Fibroblast of lung (primary cell): ENCODE results near the gene MACROD2. TPM values are rescaled to one million over a fixed set of nuclear protein-coding genes. Genes with fewer than 3 reads are reported as not detected.
"Not testable (repeated sequence)": the region's sequence is repeated elsewhere in the genome, so short reads cannot be mapped to it uniquely, and the experiment has no call there.

Experiments used
- DNase-seq, 2 donors: peaks; one replicate each; pipeline versions ENCODE4 v3.0.0 to v3.0.0-alpha.2; 2010; ENCODE audit warnings: low read depth in 2 of 2
- H2AFZ ChIP-seq: 2 replicates; pipeline ENCODE4 v1.5.1; 2012; ENCODE audit warnings: low read length, control low read depth, inconsistent platforms
- H3K27ac ChIP-seq: 2 replicates; pipeline ENCODE4 v1.5.1; 2011; ENCODE audit warnings: low read length, control low read depth; ENCODE audit not compliant: insufficient read depth
- H3K27me3 ChIP-seq: 2 replicates; pipeline ENCODE4 v1.5.1; 2011; ENCODE audit warnings: mild to moderate bottlenecking, low read length; ENCODE audit not compliant: control insufficient read depth, insufficient read depth
- H3K36me3 ChIP-seq: 2 replicates; pipeline ENCODE4 v1.5.1; 2011; ENCODE audit warnings: low read length; ENCODE audit not compliant: control insufficient read depth, insufficient read depth
- H3K4me1 ChIP-seq: 2 replicates; pipeline ENCODE4 v1.5.1; 2011; ENCODE audit warnings: low read length; ENCODE audit not compliant: control insufficient read depth, insufficient read depth; ENCODE audit errors: extremely low read depth
- H3K4me2 ChIP-seq: 2 replicates; pipeline ENCODE4 v1.5.1; 2011; ENCODE audit warnings: low read length, control low read depth; ENCODE audit not compliant: insufficient read depth; ENCODE audit errors: extremely low read depth
- H3K4me3 ChIP-seq, 4 experiments: fragments of 200-600 bp in 1 of 4; sonication (generic) in 1 of 4; replicated peaks in 1 of 4; 2 replicates each; pipeline ENCODE4 v1.5.1; 2011 to 2016; ENCODE audit warnings: low read length in 4 of 4, low read depth in 3 of 4, mild to moderate bottlenecking in 3 of 4, control low read depth in 2 of 4, inconsistent platforms in 1 of 4, mixed read lengths in 1 of 4; ENCODE audit not compliant: insufficient read depth in 1 of 4; ENCODE audit errors: control extremely low read depth in 1 of 4
- H3K79me2 ChIP-seq: 2 replicates; pipeline ENCODE4 v1.5.1; 2012; ENCODE audit warnings: mild to moderate bottlenecking, low read length, inconsistent platforms; ENCODE audit not compliant: control insufficient read depth, insufficient read depth
- H3K9ac ChIP-seq: 2 replicates; pipeline ENCODE4 v1.5.1; 2011; ENCODE audit warnings: mild to moderate bottlenecking, low read length, control low read depth; ENCODE audit not compliant: insufficient read depth
- H3K9me3 ChIP-seq: 2 replicates; pipeline ENCODE4 v1.5.1; 2012; ENCODE audit warnings: low read depth, low read length; ENCODE audit not compliant: control insufficient read depth, insufficient read depth
- H4K20me1 ChIP-seq: 2 replicates; pipeline ENCODE4 v1.5.1; 2011; ENCODE audit warnings: low read length; ENCODE audit not compliant: control insufficient read depth, insufficient read depth; ENCODE audit errors: extremely low read depth
- CTCF ChIP-seq, 2 donors: IDR thresholded peaks in 1 of 2; conservative IDR thresholded peaks in 1 of 2; 1 replicate in 1 of 2; 2 replicates in 1 of 2; pipeline ENCODE4 v1.5.1; 2011 to 2012; ENCODE audit warnings: low read length in 2 of 2, control low read depth in 1 of 2, inconsistent platforms in 1 of 2, low read depth in 1 of 2, mild to moderate bottlenecking in 1 of 2
- EZH2 ChIP-seq: IDR thresholded peaks from 2 replicates; pipeline ENCODE4 v1.5.1; 2012; ENCODE audit warnings: low read length, control low read depth, mild to moderate bottlenecking; ENCODE audit errors: missing control alignments
- polyA plus RNA-seq, 2 donors: library from polyadenylated mRNA; depleted of rRNA in 1 of 2; stranded (reverse) in 1 of 2; unstranded in 1 of 2; fragments of >200 nt; gene quantifications; 2 replicates each; pipeline ENCODE4 v1.2.1, GENCODE V29; 2011 to 2012; ENCODE audit warnings: missing spikeins in 1 of 2
- total RNA-seq: library from RNA; depleted of rRNA; stranded (reverse); fragments of >200 nt; gene quantifications from 2 replicates; pipeline ENCODE4 v1.2.1, GENCODE V29; 2014

The MACROD2 gene
- total and polyA plus RNA-seq, 2 donors (not counting 1 experiment from before 2014, with no cell fraction given) = 0.54 to 1.7 TPM

- Histone ChIP-seq H3K27me3 (no peaks in the 10 kb centered on the region), H3K79me2 (no peaks in the 10 kb centered on the region), H3K4me2 (no peak overlapping the region), H3K9ac (no peak overlapping the region), H3K4me1 (no peaks in the 10 kb centered on the region), H4K20me1 (no peaks in the 10 kb centered on the region), H3K9me3 (no peaks in the 10 kb centered on the region), H3K36me3 (no peaks in the 10 kb centered on the region), H3K27ac (no peak overlapping the region), H3K4me3 (no peak overlapping the region), H2AFZ (no peak overlapping the region)
- DNase-seq = peak; percentile 1 to 2
- TF ChIP-seq CTCF (conservative IDR thresholded peaks at IDR 0.05 in 1 of 2, IDR thresholded peaks at IDR 0.05 in 1 of 2; ENCODE audit: low read depth in 1 of 2, low read length in 2 of 2) (no peak), EZH2 (no peak)
These were observed 2012.6 kb downstream of the MACROD2 start for GRCh38 chr20:16007962-16008361.

- Histone ChIP-seq H3K27ac (no peak overlapping the region), H4K20me1 (no peaks in the 10 kb centered on the region), H3K4me2 (no peak overlapping the region), H3K9ac (no peak overlapping the region), H3K79me2 (no peaks in the 10 kb centered on the region), H3K27me3 (no peaks in the 10 kb centered on the region), H3K9me3 (no peaks in the 10 kb centered on the region), H3K36me3 (no peaks in the 10 kb centered on the region), H3K4me1 (no peaks in the 10 kb centered on the region), H2AFZ (no peak overlapping the region), H3K4me3 (no peak overlapping the region)
- DNase-seq = no peak
- no peak for TF ChIP-seq CTCF (conservative IDR thresholded peaks at IDR 0.05 in 1 of 2, IDR thresholded peaks at IDR 0.05 in 1 of 2; ENCODE audit: low read depth in 1 of 2, low read length in 2 of 2)
- TF ChIP-seq EZH2 = no peak
These were observed 2015.7 kb downstream of the MACROD2 start for GRCh38 chr20:16011056-16011455.

- H3K27ac ChIP-seq = no peak overlapping the region
- no peaks in the 10 kb centered on the region for H4K20me1 ChIP-seq
- no peak overlapping the region for H3K4me3 ChIP-seq
- no peaks in the 10 kb centered on the region for H3K36me3 ChIP-seq
- H3K4me1 ChIP-seq = no peaks in the 10 kb centered on the region
- H3K9me3 ChIP-seq = no peaks in the 10 kb centered on the region
- H2AFZ ChIP-seq = no peak overlapping the region
- H3K9ac ChIP-seq = no peak overlapping the region
- TF ChIP-seq CTCF (conservative IDR thresholded peaks at IDR 0.05 in 1 of 2, IDR thresholded peaks at IDR 0.05 in 1 of 2; ENCODE audit: low read depth in 1 of 2, low read length in 2 of 2) (no peak), EZH2 (no peak)
- no peak overlapping the region for H3K4me2 ChIP-seq
- H3K79me2 ChIP-seq = no peaks in the 10 kb centered on the region
- no peak for DNase-seq
- no peaks in the 10 kb centered on the region for H3K27me3 ChIP-seq
These were observed 2016.2 kb downstream of the MACROD2 start for GRCh38 chr20:16011519-16011918.

GRCh38 chr20:16012934-16013333 is 2017.6 kb downstream of the MACROD2 start:
- H2AFZ ChIP-seq, H3K79me2 ChIP-seq, H3K27ac ChIP-seq, H3K27me3 ChIP-seq, H3K9me3 ChIP-seq, H3K4me1 ChIP-seq, H3K4me2 ChIP-seq, H3K9ac ChIP-seq, DNase-seq, H4K20me1 ChIP-seq, H3K36me3 ChIP-seq, H3K4me3 ChIP-seq: not testable (repeated sequence)
